HepG2 (cell line): ENCODE data around the gene TUBA8. TPM values are rescaled to one million over a fixed set of nuclear protein-coding genes. Genes with fewer than 3 reads are reported as not detected.

ENCODE experiments used
- ATAC-seq: fragments of 200-7000 bp; cut with Tn5 transposase; 3 replicates; pipeline ENCODE4 v1.9.1; 2020; ENCODE audit warnings: mild to moderate bottlenecking, moderate library complexity
- BruUV-seq: library from RNA; stranded (reverse); fragments of 400-500 nt; replicated peaks from 2 replicates; lab custom pipeline; 2021; lab: Mats Ljungman, UMichigan
- CTCF ChIA-PET: fragments of 300-600 bp; formaldehyde crosslinking; extraction: SDS; loops from one replicate; lab custom pipeline; 2021; ENCODE audit warnings: low total read pairs, inconsistent platforms, low intra/inter-chr PET ratio; lab: Yijun Ruan, JAX
- POLR2A ChIA-PET: fragments of 350-600 bp; sonication (Branson Sonifier 250); formaldehyde crosslinking; loops from one replicate; lab custom pipeline; 2020; ENCODE audit warnings: antibody characterized with exemption, inconsistent platforms; lab: Yijun Ruan, JAX
- DNase-seq: peaks from one replicate; pipeline ENCODE4 v3.0.0-alpha.2; 2015; ENCODE audit warnings: low spot score
- FAIRE-seq: peaks from 3 replicates; lab custom pipeline; 2011; peaks lifted over from hg19 to GRCh38; lab: Jason Lieb, UNC
- H2AFZ ChIP-seq: one replicate; pipeline ENCODE4 v1.6.1; 2011; ENCODE audit warnings: low read length, inconsistent platforms
- H3K27ac ChIP-seq: fragments of 300-600 bp; 3 replicates; pipeline ENCODE4 v1.8.0; 2011; ENCODE audit warnings: mixed run types, mild to moderate bottlenecking, mixed read lengths, low read length, inconsistent platforms; ENCODE audit not compliant: insufficient read depth; ENCODE audit errors: extremely low read length
- H3K27me3 ChIP-seq, 2 experiments: fragments of 200-600 bp in 1 of 2; 2 replicates in 1 of 2; 3 replicates in 1 of 2; pipeline versions ENCODE4 v1.6.0 to v1.8.0; 2011; ENCODE audit warnings: low read length in 2 of 2, mild to moderate bottlenecking in 2 of 2, moderate library complexity in 2 of 2, inconsistent platforms in 1 of 2; ENCODE audit not compliant: insufficient read depth in 2 of 2, control insufficient read depth in 1 of 2
- H3K36me3 ChIP-seq, 2 experiments: fragments of 200-600 bp in 1 of 2; replicated peaks in 1 of 2; 2 replicates in 1 of 2; 3 replicates in 1 of 2; pipeline versions ENCODE4 v1.5.1 to v1.8.0; 2011; ENCODE audit warnings: low read length in 2 of 2, inconsistent platforms in 1 of 2; ENCODE audit not compliant: insufficient read depth in 2 of 2, control insufficient read depth in 1 of 2
- H3K4me1 ChIP-seq: 2 replicates; pipeline ENCODE4 v1.5.1; 2012; ENCODE audit warnings: low read length, inconsistent platforms; ENCODE audit not compliant: insufficient read depth
- H3K4me2 ChIP-seq: 2 replicates; pipeline ENCODE4 v1.6.0; 2011; ENCODE audit warnings: low read depth, low read length, inconsistent platforms
- H3K4me3 ChIP-seq, 3 experiments: fragments of 200-600 bp in 1 of 3; sonication (generic), shearing (Covaris generic) in 1 of 3; replicated peaks in 1 of 3; 2 replicates each; pipeline ENCODE4 v1.5.1; 2011 to 2016; ENCODE audit warnings: low read length in 3 of 3, inconsistent platforms in 2 of 3, low read depth in 2 of 3, mild to moderate bottlenecking in 2 of 3, control low read depth in 1 of 3, mixed read lengths in 1 of 3; ENCODE audit not compliant: insufficient read depth in 1 of 3
- H3K79me2 ChIP-seq: one replicate; pipeline ENCODE4 v1.6.1; 2011; ENCODE audit warnings: low read length, inconsistent platforms; ENCODE audit not compliant: insufficient read depth
- H3K9ac ChIP-seq: 2 replicates; pipeline ENCODE4 v1.6.0; 2011; ENCODE audit warnings: mild to moderate bottlenecking, low read depth, low read length, inconsistent platforms; ENCODE audit not compliant: insufficient read depth
- H3K9me3 ChIP-seq: 2 replicates; pipeline ENCODE4 v1.5.1; 2012; ENCODE audit warnings: mild to moderate bottlenecking, low read length
- H4K20me1 ChIP-seq: 2 replicates; pipeline ENCODE4 v1.6.0; 2011; ENCODE audit warnings: inconsistent platforms, mild to moderate bottlenecking, low read length, moderate library complexity; ENCODE audit not compliant: insufficient read depth
- TAF1 ChIP-seq: sonication (generic); formaldehyde crosslinking; IDR thresholded peaks from 2 replicates; pipeline ENCODE4 v1.4.0; 2020; ENCODE audit warnings: missing genetic modification reagents
- ZNF709 ChIP-seq: sonication (generic); formaldehyde crosslinking; IDR thresholded peaks from 2 replicates; pipeline ENCODE4 v1.5.0; 2020; ENCODE audit warnings: mild to moderate bottlenecking, missing genetic modification reagents
- WGBS: methylation state at CpG from one replicate; pipeline ENCODE4 v1.1.6; 2017; ENCODE audit warnings: low lambda C conversion rate; 5-methylcytosine and 5-hydroxymethylcytosine counted together
- in situ Hi-C: cut with HindIII; loops from 2 replicates; pipeline ENCODE4 v1.10.0; 2017; ENCODE audit warnings: low pct_unique_long_range_greater_than_20kb; ENCODE audit not compliant: extremely low pct_ligation_motif_present
- intact Hi-C: fragments of 100-400 bp; cut with micrococcal nuclease; formaldehyde crosslinking; loops from one replicate; pipeline ENCODE4 v1.10.0; 2022; ENCODE audit not compliant: unreplicated experiment
- polyA plus RNA-seq, 8 experiments: library from polyadenylated mRNA; depleted of rRNA in 3 of 8; stranded (reverse) in 7 of 8; unstranded in 1 of 8; fragments of >200 nt; fragmentation: Illumina TruSeq in 4 of 8; extraction: Trizol in 4 of 8; gene quantifications; 2 replicates each; pipeline versions ENCODE4 v1.2.1 to v1.2.3, GENCODE V29; 2011 to 2016; ENCODE audit warnings: low read depth in 4 of 8, missing spikeins in 1 of 8, mixed read lengths in 1 of 8; ENCODE audit not compliant: insufficient read depth in 1 of 8
- total RNA-seq, 5 experiments: library from RNA; depleted of rRNA; stranded (reverse); fragments of >200 nt; fragmentation: Illumina TruSeq; extraction: Trizol; gene quantifications; 2 replicates each; pipeline ENCODE4 v1.2.3, GENCODE V29; 2016; ENCODE audit warnings: low read depth in 1 of 5
- TF ChIP-seq, protein P1 (sequence below): sonication (generic); formaldehyde crosslinking; IDR thresholded peaks from 2 replicates; pipeline ENCODE4 v1.8.1; 2023; ENCODE audit warnings: mild to moderate bottlenecking, missing genetic modification reagents
- TF ChIP-seq, protein P2 (sequence below): sonication (generic); formaldehyde crosslinking; IDR thresholded peaks from 2 replicates; pipeline ENCODE4 v1.5.0; 2020; ENCODE audit warnings: mild to moderate bottlenecking, missing genetic modification reagents, borderline replicate concordance

Gene TUBA8
- total and polyA plus RNA-seq, 2 of the 13 experiments (the other 11 are each of a cell fraction or from before 2014, with no cell fraction given) = 0.35 to 0.69 TPM

- in situ Hi-C loops (no loop called here), intact Hi-C loops (no loop called here)
- ChIA-PET CTCF (no interaction called here), POLR2A (no interaction called here)
- FAIRE-seq (no peak), ATAC-seq (no peak), DNase-seq (no peak)
- Histone ChIP-seq H2AFZ (no peak overlapping the region), H3K4me3 (no peak overlapping the region), H3K27ac (no peak overlapping the region), H3K9me3 (no peaks in the 10 kb centered on the region), H3K9ac (no peak overlapping the region), H3K36me3 (peaks cover 0 to under 1% of the 10 kb centered on the region in 2 experiments; a peak in 2 of 5 replicates), H3K79me2 (peaks cover 13% of the 10 kb centered on the region), H3K4me1 (peaks cover 33% of the 10 kb centered on the region), H4K20me1 (no peaks in the 10 kb centered on the region), H3K27me3 (no peaks in the 10 kb centered on the region; a peak in 1 of 5 replicates), H3K4me2 (no peak overlapping the region)
- 94% methylated on average over 3 of the region's 3 CpGs for WGBS
- no TSS peak for BruUV-seq
- no peak for TF ChIP-seq TAF1 (CRISPR knock-in tag)
- TF ChIP-seq, protein P1, sequence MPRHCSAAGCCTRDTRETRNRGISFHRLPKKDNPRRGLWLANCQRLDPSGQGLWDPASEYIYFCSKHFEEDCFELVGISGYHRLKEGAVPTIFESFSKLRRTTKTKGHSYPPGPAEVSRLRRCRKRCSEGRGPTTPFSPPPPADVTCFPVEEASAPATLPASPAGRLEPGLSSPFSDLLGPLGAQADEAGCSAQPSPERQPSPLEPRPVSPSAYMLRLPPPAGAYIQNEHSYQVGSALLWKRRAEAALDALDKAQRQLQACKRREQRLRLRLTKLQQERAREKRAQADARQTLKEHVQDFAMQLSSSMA (CRISPR knock-in tag) = no peak
- TF ChIP-seq, protein P2, sequence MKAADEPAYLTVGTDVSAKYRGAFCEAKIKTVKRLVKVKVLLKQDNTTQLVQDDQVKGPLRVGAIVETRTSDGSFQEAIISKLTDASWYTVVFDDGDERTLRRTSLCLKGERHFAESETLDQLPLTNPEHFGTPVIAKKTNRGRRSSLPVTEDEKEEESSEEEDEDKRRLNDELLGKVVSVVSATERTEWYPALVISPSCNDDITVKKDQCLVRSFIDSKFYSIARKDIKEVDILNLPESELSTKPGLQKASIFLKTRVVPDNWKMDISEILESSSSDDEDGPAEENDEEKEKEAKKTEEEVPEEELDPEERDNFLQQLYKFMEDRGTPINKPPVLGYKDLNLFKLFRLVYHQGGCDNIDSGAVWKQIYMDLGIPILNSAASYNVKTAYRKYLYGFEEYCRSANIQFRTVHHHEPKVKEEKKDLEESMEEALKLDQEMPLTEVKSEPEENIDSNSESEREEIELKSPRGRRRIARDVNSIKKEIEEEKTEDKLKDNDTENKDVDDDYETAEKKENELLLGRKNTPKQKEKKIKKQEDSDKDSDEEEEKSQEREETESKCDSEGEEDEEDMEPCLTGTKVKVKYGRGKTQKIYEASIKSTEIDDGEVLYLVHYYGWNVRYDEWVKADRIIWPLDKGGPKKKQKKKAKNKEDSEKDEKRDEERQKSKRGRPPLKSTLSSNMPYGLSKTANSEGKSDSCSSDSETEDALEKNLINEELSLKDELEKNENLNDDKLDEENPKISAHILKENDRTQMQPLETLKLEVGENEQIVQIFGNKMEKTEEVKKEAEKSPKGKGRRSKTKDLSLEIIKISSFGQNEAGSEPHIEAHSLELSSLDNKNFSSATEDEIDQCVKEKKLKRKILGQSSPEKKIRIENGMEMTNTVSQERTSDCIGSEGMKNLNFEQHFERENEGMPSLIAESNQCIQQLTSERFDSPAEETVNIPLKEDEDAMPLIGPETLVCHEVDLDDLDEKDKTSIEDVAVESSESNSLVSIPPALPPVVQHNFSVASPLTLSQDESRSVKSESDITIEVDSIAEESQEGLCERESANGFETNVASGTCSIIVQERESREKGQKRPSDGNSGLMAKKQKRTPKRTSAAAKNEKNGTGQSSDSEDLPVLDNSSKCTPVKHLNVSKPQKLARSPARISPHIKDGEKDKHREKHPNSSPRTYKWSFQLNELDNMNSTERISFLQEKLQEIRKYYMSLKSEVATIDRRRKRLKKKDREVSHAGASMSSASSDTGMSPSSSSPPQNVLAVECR = no peak
- no peak for TF ChIP-seq ZNF709
Measured at GRCh38 chr22:18146389-18146753, 35.8 kb downstream of the TUBA8 start.
